Mesodermal cell (in vitro differentiated cells): ENCODE data around the gene COL4A2.
"Not testable (repeated sequence)": the region's sequence is repeated elsewhere in the genome, so short reads cannot be mapped to it uniquely, and the experiment has no call there.

Experiments used
- H3K27ac ChIP-seq: 2 replicates; pipeline ENCODE4 v1.7.0; 2013; ENCODE audit warnings: mild to moderate bottlenecking, low read depth, low read length, moderate library complexity; ENCODE audit not compliant: severe bottlenecking
- H3K36me3 ChIP-seq: 2 replicates; pipeline ENCODE4 v1.7.1; 2013; ENCODE audit warnings: mild to moderate bottlenecking, low read length, moderate library complexity; ENCODE audit not compliant: control insufficient read depth, insufficient read depth
- H3K4me1 ChIP-seq: one replicate; pipeline ENCODE4 v1.7.1; 2013; ENCODE audit warnings: mild to moderate bottlenecking, low read length; ENCODE audit not compliant: insufficient read depth, control insufficient read depth, poor library complexity, severe bottlenecking
- H3K4me3 ChIP-seq: 2 replicates; pipeline ENCODE4 v1.7.0; 2013; ENCODE audit warnings: low read length, control low read depth, mild to moderate bottlenecking; ENCODE audit not compliant: insufficient read depth, poor library complexity, severe bottlenecking; ENCODE audit errors: extremely low read depth
- H3K9me3 ChIP-seq: 2 replicates; pipeline ENCODE4 v1.7.1; 2013; ENCODE audit warnings: mild to moderate bottlenecking, low read length, moderate library complexity; ENCODE audit not compliant: control insufficient read depth
- WGBS, 2 experiments: methylation state at CpG; one replicate each; pipeline ENCODE4 v1.1.5; 2013; ENCODE audit warnings: missing lambda C conversion rate in 2 of 2; ENCODE audit not compliant: insufficient coverage in 2 of 2; 5-methylcytosine and 5-hydroxymethylcytosine counted together

COL4A2 gene

GRCh38 chr13:110531100-110531499, 224.0 kb downstream of the COL4A2 start:
- 86% methylated on average over 5 of the region's 7 CpGs for WGBS, 2 experiments
- Histone ChIP-seq H3K4me1 (peaks cover 8% of the 10 kb centered on the region), H3K27ac (no peak overlapping the region), H3K4me3 (no peak overlapping the region), H3K9me3 (no peaks in the 10 kb centered on the region), H3K36me3 (no peaks in the 10 kb centered on the region)

GRCh38 chr13:110531671-110532083, 224.6 kb downstream of the COL4A2 start:
- WGBS, 2 experiments, result 82 to 91% methylated on average over 6 to 7 of the region's 9 CpGs
- Histone ChIP-seq H3K4me3 (no peak overlapping the region), H3K27ac (no peak overlapping the region), H3K36me3 (no peaks in the 10 kb centered on the region), H3K4me1 (peaks cover 8% of the 10 kb centered on the region), H3K9me3 (no peaks in the 10 kb centered on the region)

- not testable (repeated sequence) for H3K4me1 ChIP-seq, H3K36me3 ChIP-seq, H3K27ac ChIP-seq, H3K9me3 ChIP-seq, H3K4me3 ChIP-seq
- WGBS, 2 experiments, result 80 to 85% methylated on average over 1 to 2 of the region's 2 CpGs
Observed at GRCh38 chr13:110532258-110532657, 225.2 kb downstream of the COL4A2 start.

- Histone ChIP-seq H3K36me3 (no peaks in the 10 kb centered on the region), H3K27ac (no peak overlapping the region), H3K4me1 (peaks cover 8% of the 10 kb centered on the region), H3K4me3 (no peak overlapping the region), H3K9me3 (no peaks in the 10 kb centered on the region)
- WGBS, 2 experiments, result 85 to 91% methylated on average over 13 to 14 of the region's 16 CpGs
Observed at GRCh38 chr13:110533771-110534670, 226.9 kb downstream of the COL4A2 start.

GRCh38 chr13:110535526-110535925, 228.4 kb downstream of the COL4A2 start:
- Histone ChIP-seq H3K4me1 (peaks cover 4% of the 10 kb centered on the region), H3K27ac (no peak overlapping the region), H3K4me3 (no peak overlapping the region), H3K9me3 (no peaks in the 10 kb centered on the region), H3K36me3 (no peaks in the 10 kb centered on the region)
- 93 to 98% methylated on average over 8 to 9 of the region's 11 CpGs for WGBS, 2 experiments

GRCh38 chr13:110536006-110536693, 229.1 kb downstream of the COL4A2 start:
- Histone ChIP-seq H3K9me3 (no peaks in the 10 kb centered on the region), H3K4me1 (peaks cover 9% of the 10 kb centered on the region), H3K4me3 (no peak overlapping the region), H3K36me3 (no peaks in the 10 kb centered on the region), H3K27ac (no peak overlapping the region)
- 95 to 96% methylated on average over 10 to 14 of the region's 18 CpGs for WGBS, 2 experiments

- H3K9me3 ChIP-seq, result no peaks in the 10 kb centered on the region
- no peak overlapping the region for H3K27ac ChIP-seq
- peaks cover 18% of the 10 kb centered on the region for H3K4me1 ChIP-seq
- no peak overlapping the region for H3K4me3 ChIP-seq
- 67 to 70% methylated on average over 4 to 5 of the region's 5 CpGs for WGBS, 2 experiments
- H3K36me3 ChIP-seq, result no peaks in the 10 kb centered on the region
Observed at GRCh38 chr13:110538632-110539031, 231.5 kb downstream of the COL4A2 start.

GRCh38 chr13:110539894-110540293, 232.8 kb downstream of the COL4A2 start:
- Histone ChIP-seq H3K4me3 (no peak overlapping the region), H3K36me3 (no peaks in the 10 kb centered on the region), H3K9me3 (peaks cover 8% of the 10 kb centered on the region), H3K4me1 (peaks cover 18% of the 10 kb centered on the region), H3K27ac (no peak overlapping the region)
- 83 to 88% methylated on average over 1 to 3 of the region's 5 CpGs for WGBS, 2 experiments

- peaks cover 14% of the 10 kb centered on the region for H3K4me1 ChIP-seq
- peak overlapping the region; percentile 73 for H3K27ac ChIP-seq
- WGBS, 2 experiments, result 83 to 87% methylated on average over 11 of the region's 15 CpGs
Observed at GRCh38 chr13:110540871-110541525, 233.9 kb downstream of the COL4A2 start.

GRCh38 chr13:110541526-110541920, 234.4 kb downstream of the COL4A2 start:
- Histone ChIP-seq H3K27ac (peak overlapping the region; percentile 73), H3K4me3 (no peak overlapping the region), H3K4me1 (peaks cover 14% of the 10 kb centered on the region), H3K9me3 (peaks cover 8% of the 10 kb centered on the region), H3K36me3 (no peaks in the 10 kb centered on the region)
- WGBS, 2 experiments, result 89 to 90% methylated on average over 2 to 4 of the region's 4 CpGs

More at GRCh38 chr13:110540871-110541525, 233.9 kb downstream of the COL4A2 start:
- Histone ChIP-seq H3K4me3 (no peak overlapping the region), H3K9me3 (peaks cover 8% of the 10 kb centered on the region), H3K36me3 (no peaks in the 10 kb centered on the region)
